RCC 7860 (cell line): Measurements from ENCODE around the gene IL34.
"Not testable (repeated sequence)": the region's sequence is repeated elsewhere in the genome, so short reads cannot be mapped to it uniquely, and the experiment has no call there.

ENCODE experiments used
- DNase-seq: peaks from one replicate; pipeline ENCODE4 v3.0.0-alpha.2; 2015; ENCODE audit warnings: low spot score
- FAIRE-seq: peaks from 2 replicates; lab custom pipeline; 2012; peaks lifted over from hg19 to GRCh38; lab: Jason Lieb, UNC

Gene IL34

DNA sequence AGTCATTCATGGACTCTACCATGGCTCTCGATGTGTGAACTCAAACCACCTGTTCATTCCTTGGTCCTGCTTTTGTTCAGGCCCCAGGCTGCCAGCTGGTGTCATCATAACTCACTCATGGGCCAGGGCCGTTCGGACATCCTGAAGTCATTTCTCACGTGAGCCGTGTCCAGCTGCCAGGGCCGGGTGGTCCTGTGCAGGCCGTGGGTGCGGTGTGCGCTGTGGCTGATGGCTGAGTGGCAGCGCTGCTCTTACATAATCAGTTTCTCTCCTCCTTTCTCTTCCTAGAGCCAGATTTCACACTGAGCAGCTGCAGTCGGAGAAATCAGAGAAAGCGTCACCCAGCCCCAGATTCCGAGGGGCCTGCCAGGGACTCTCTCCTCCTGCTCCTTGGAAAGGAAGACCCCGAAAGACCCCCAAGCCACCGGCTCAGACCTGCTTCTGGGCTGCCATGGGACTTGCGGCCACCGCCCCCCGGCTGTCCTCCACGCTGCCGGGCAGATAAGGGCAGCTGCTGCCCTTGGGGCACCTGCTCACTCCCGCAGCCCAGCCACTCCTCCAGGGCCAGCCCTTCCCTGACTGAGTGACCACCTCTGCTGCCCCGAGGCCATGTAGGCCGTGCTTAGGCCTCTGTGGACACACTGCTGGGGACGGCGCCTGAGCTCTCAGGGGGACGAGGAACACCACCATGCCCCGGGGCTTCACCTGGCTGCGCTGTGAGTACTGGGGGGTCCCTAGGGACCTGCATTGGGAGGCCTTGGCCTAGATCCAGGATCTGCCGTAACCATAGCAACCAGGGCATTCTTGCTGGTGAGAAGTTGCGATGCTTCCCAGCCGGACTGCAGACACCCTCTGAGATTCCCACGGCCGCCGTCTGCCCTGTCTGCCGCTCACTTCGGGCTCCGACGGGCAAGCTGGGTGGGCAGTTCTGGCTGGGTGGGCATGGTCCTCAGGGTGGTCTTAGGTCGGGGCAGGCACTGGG lies at the start of gene IL34:
IL34 (plus strand) TSS at position 300 of the 982 bp plus-strand sequence; CDS start at position 689, 389 bp downstream.
- no peak for DNase-seq
- FAIRE-seq, result no peak

DNA sequence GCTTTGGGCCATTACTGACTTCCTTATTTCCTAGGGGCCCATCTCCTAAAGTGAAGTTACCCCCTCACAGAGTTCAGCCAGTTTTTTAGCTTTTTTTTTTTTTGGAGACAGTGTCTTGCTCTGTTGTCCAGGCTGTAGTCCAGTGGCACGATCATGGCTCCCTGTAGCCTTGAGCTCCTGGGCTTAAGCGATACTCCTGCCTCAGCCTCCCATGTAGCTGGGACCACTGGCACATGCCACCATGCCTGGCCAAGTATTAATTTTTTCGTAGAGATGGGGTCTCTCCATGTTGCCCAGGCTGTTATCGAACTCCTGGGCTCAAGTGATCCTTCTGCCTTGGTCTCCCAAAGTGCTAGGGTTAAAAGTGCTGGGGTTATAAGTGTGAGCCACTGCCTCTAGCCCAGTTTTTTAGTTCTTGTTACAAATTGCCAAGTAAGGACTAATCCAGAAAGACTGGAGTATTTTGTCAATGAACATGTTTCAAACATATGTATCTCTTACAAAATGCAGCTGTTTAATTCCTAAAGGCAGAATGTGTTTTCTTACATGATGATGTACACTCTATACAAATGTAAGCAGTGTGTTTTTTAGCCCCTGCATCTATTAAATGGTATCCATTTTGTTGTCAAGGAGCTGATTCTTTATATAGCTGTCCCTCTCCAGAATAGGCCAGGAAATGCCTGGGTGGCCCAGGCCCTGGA lies 49.1 kb upstream of the IL34 start:
- FAIRE-seq (no peak), DNase-seq (no peak)

DNA sequence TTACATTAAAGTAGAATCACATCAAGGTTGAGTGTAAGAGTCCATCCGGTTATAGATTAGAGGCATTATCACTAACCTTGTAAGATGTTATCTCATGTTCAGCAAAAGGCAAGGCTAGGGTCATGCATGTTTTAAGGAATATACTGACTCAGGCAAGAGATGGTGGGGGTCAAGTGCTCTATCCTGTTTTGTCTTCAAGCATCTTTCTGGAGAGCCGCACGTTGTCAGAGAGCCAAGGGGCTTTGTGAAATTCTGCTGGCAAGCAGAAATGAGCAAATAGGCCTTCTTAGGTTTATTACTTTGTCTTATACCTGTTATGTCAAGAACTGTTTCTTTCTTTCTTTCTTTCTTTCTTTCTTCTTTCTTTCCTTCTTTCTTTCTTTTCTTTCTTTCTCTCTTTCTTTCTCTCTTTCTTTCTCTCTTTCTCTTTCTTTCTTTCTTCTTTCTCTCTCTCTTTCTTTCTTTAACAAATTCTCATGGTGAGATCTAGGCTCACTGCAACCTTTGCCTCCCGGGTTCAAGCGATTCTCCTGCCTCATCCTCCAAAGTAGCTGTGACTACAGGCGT lies 47.3 kb upstream of the IL34 start:
- FAIRE-seq, result no peak

DNA sequence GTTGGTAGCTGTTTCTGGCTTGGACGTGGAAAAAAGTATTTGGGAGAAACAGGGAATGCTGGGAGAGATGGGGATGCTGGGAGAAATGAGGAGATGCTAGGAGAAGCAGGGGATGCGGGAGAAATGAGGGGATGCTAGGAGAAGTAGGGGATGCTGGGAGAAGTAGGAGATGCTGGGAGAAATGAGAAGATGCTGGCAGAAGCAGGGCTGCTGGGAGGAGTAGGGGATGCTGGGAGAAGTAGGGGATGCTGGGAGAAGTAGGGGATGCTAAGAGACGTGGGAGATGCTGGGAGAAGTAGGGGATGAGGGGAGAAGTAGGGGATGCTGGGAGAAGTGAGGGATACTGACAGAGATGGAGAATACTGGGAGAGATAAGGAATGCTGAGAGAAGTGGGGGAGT lies 45.6 kb upstream of the IL34 start:
- no peak for FAIRE-seq

More for the DNA sequence above, 47.3 kb upstream of the IL34 start:
- no peak for DNase-seq

DNA sequence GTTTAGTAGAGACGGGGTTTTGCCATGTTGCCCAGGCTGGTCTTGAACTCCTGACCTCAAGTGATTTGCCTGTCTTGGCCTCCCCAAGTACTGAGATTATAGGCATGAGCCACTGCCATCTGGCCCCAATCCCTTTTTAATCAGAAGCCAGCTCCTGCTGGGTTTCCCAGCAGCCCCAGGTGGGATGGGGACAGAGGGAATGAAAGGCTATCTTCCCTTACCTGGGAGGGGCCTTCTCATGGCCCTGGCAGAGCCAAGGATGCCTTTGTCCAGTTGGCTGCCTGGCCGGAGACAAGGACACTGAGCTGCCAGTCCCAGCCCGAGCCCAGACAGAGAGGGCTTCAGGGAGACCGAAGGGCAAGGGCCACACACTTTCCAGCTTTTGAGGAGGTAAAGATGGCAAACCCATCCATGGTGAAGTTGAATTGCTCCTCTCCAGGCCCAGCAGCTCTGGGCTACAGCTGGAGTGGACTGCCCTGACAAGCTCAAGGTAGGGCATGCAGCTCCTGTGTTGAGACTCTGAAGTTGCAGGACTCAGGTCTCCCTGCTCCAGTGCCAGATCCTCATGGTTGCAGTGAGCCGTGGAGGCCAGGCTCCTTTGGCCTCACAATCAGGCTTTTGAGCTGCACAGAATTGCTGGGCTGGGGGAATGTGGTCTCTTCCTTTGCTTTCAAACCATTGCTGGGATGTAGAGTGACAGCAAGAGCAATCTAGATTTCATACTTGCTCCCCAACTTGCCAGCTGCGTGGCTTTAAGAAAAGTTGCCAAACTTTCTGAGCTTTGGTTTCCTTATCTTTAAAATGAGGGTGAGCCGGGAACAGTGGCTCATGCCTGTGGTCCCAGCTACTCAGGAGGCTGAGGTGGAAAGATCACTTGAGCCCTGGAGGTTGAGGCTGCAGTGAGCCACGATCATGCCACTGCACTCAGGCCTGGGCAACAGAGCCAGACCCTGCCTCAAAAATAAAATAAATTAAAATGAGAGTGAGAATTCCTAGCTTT lies 44.5 kb upstream of the IL34 start:
- FAIRE-seq, result no peak
- DNase-seq, result no peak

More for the DNA sequence above, 45.6 kb upstream of the IL34 start:
- DNase-seq, result no peak

DNA sequence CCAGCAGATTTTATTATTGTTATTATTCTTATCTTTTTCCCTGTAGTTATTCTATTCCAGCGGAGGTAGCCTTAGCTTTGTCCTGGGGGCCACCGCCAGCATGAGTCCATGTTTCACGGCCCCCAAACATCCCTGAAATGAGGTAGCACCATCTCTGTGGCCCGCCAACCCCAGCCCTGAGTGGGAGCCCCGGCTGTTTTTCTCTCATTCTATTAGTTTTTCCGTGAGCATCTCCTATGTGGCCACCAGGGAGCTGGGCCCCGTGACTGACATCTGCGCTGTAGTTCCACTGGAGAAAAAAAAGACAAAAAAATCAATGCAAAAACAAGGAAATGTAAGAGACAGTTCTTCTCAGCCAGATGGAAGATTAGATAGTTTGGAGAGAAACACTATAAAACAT lies 43.5 kb upstream of the IL34 start:
- DNase-seq, result no peak
- FAIRE-seq, result no peak

DNA sequence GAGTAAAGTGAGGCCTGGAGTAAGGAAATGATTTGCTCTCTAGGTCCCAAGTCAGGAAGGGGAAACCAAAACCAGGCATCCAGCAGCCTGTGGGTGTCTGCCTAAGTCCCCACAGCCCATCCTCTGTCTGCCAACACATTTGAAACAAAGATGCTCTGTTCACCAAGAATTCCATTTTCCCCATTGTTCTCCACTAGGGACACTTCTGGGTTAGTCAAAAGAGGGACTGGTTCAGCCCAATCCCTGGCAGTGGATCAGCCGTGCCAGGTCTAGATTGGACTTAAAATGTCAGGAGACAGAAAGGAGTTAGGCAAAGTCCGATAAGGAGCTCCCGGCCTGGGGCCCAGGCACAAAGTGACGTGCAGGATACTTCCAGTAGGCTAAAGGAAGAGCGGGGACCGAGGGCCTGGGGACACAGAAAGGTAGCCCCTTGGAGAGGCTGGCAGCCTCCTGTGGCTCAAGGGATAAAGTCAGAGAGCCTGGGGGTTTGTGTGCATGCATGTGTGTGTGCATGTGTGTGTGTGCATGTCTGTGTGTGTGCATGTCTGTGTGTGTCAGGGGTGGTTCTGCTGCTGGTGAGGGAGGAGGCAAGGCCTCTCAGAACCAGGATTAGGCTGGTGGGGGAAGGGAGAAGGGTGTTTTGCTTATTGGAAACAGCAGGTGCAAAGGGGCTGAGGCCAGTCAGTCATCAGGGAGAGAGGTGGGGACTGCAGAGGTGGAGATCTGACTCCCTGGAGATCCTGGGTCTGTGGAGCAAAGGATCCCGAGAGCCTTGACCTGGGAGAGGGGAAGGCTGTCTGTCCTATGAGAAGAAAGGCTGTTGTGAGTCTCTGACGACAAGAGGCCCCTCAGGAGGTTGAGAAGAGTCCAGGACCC lies 41.7 kb upstream of the IL34 start:
- no peak for DNase-seq
- no peak for FAIRE-seq

DNA sequence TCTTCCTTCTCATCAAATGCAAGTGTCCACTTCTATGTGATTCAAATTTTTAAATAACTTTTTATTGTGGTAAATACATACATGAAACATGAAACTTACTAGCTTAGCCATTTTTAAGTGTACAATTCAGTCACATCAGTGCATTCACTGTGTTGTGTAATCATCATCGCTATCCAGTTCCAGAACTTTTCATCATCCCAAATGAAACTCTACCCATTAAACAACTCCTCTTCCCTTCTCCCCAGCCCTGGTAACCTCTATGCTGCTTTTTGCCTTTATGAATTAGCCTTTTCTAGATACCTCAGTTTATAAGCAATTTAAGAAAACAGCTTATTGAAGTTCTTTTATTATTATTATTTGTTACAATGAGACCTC lies 41.1 kb upstream of the IL34 start:
- DNase-seq (no peak), FAIRE-seq (no peak)

DNA sequence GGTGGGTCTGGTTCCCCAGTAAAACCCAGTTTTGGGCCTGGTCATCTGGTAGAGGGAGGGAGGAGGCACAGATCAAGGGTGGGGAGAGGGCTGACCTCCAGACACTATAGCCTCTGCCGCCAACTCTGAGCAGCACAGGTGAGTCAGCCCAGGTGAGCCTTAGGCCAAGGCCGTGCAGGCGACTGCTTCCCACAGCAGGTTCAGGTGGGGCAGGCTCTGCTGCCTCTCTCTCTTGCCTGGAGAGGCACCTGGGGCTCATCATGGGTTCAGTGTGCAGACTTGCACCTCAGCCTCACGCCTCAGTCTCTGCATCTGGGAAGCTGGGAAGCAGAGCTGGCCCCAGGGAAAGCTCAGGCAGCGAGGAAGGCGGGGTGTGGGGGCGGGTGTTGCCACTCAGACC lies 37.8 kb upstream of the IL34 start:
- FAIRE-seq (no peak), DNase-seq (no peak)

DNA sequence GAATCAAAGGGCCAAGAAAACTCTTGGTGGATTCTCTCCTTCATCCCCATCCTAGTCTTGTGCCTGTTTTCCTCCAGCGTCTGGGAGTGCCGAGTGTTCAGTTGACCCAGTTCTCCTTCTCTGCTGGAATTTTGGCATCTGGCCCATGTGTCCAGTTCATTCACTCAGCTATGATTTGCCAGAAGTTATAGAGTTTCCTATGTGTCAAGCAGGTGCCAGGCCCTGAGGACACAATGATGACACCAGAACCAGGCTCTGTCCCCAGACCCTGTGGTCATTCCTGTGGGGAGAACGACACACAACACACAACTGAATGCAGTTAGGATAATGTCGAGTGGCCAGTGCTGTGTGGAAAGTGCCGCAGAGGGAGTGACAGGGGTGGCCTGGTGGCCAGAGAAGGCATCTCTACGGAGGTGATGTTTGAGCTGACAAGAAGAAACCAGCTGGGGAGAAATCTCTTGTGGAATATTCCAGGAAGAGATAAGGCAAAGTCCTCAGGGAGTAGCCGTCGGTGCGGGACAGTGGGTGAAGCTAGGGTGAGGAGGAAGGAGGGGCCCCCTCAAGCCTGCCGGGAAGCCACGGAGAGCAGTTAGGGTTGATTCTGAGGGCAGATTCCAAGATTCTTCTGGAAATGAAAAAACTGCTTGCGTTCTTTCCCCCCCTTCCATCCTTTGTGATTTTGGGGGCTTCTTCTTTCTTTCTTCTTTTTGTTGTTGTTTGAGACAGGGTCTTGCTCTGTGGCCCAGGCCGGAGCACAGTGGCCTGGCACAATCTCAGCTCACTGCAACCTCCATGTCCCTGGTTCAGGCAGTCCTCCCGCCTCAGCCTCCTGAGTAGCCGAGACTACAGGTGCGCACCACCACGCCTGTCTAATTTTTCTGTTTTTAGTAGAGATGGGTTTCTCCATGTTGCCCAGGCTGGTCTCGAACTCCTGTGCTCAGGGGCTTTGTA lies 35.8 kb upstream of the IL34 start:
- no peak for DNase-seq
- no peak for FAIRE-seq

DNA sequence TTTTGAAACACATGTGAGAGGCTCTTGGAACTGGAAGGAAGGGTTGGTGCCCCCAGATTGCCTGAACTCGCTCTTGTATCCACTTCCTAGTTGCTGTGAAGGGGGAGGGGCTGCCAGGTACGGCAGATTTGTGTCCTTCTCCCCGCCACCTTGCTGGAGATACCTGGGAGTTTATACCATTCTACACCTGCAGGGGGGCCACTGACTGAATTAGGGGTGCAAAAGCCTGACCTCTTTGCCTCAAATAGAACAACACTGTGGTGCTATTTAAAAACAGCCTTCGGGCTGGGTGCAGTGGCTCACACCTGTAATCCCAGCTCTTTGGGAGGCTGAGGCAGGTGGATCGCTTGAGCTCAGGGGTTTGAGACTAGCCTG lies 35.1 kb upstream of the IL34 start:
- no peak for FAIRE-seq
- no peak for DNase-seq

DNA sequence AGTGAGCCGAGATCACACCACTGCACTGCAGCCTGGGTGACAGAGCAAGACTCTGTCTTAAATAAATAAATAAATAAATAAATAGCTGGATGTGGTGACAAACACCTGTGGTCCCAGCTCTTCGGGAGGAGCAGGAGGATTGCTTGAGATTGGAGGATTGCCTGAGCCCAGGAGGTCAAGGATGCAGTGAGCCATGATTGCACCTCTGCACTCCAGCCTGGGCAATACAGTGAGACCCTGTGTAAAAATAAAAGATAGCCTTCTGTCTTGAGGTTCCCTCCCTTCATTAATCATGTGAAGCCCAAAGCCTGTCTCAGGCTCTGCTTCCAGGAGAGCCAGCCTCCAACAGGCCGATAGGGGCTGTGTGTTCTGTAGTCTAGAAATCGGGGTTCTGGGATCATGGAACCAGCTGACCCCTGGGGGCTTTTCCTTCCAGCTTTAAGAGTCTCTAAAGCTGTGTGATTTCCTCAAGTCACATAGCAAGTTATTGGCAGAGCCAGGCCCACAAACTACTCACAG lies 34.5 kb upstream of the IL34 start:
- DNase-seq, result no peak
- no peak for FAIRE-seq

DNA sequence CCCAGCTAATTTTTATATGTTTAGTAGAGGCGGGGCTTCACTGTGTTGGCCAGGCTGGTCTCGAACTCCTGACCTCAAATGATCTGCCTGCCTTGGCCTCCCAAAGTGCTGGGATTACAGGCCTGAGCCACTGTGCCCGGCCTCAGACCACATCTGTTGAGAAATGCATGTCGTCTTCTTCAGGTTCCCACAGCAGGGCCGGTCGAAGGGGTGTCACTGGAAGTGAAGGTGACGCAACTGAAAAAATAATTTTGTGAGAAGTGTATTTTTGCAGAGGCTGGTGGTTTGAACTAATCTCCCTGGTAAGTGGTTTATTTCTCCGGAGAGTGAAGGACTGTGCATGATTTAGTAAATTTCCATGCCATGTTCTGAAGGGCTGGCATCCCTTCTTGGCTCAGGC lies 33.4 kb upstream of the IL34 start:
- DNase-seq, result no peak
- no peak for FAIRE-seq

DNA sequence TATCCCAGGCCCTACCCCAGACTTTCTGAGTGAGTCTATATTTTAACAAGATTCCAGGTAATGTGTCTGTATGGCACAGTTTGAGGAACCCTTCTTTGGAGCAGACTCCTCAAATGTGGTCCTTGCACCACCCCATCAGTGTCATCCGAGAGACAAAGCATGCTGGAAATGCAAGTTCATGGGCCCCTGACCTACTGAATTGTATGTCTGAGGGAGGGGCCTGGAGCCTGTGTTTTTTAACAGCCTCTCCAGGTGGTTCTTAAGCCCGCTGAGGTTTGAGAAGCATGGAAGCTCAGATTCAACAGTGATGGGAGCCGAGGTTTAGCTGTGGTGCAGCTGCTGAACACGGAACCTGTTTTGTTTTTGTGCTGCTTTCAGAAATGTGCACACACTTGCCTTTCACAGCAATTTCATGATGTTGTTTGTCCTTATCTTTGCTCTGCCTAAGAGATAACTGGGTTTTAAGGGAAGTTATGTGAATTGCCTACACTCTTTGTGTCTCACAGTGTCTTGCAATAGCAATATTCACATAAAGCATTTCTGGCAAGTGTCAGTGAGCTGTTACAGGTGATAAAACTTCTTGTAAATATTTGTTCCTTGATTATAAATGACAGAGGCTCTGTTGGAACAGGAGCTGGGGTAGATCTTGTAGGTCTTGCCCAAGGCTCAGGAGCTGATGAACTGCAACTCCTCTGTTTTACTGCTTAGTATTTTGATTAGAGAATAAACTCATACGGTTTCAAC lies 32.0 kb upstream of the IL34 start:
- no peak for DNase-seq
- no peak for FAIRE-seq

DNA sequence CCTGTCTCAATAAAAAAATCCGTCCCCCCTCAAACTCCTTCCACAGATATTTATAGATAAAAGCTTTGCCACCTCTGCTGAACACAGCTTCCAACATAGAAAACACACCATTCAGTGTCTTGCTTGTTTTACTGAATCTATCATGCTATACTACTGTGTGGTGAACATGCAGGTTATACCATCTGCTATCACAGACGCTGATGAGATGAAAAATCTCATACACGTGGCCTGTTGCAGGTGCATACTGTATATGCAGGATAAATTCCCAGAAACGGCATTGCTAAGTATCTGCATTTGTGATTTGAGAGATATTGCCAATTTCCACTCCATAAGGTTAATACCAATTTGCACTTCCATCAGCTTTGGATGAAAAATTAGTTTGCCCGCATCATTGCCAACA lies 30.4 kb upstream of the IL34 start:
- no peak for DNase-seq

DNA sequence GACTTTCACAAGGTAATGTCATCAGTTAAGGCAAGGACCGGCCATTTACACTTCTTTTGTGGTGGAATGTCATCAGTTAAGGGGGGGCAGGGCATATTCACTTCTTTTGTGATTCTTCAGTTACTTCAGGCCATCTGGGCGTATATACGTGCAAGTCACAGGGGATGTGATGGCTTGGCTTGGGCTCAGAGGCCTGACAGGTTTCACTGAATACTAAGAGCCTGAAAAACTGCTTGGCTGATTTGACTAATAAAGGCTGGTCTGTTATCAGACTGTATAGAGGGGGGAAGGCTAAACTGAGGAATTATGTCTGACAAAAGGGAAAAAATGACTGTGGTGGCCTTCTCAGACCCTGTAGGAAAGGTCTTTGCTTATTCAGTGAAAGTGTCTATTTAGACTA lies 24.5 kb upstream of the IL34 start:
- not testable (repeated sequence) for FAIRE-seq, DNase-seq

More for the DNA sequence above, 30.4 kb upstream of the IL34 start:
- no peak for FAIRE-seq

DNA sequence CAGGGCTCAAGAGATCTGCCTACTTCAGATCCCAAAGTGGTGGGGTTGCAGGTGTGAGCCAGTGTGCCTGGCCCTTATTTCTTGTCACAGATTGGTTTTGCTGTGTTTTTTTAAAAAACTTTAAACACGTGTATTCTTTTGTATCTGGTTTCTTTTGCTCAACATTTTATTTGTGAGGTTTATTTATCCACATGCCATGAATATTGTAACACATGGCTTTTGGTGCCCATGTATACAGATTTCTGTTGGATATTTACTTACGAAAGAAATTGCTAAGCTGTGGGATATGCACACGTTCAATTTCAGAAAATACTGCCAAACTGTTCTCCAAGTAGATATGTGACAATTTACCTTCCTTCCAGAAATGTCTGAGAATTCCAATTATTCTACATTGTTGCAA lies 18.7 kb upstream of the IL34 start:
- no peak for FAIRE-seq

More for the DNA sequence above, 18.7 kb upstream of the IL34 start:
- no peak for DNase-seq
